Tibial nerve (tissue), 4 donors: ENCODE results near the gene TMC6.
"Not testable (repeated sequence)": the region's sequence is repeated elsewhere in the genome, so short reads cannot be mapped to it uniquely, and the experiment has no call there.

Experiments used
- CTCF ChIP-seq, 5 experiments: fragments of 200-600 bp in 3 of 5; fragments of 450-650 bp in 2 of 5; sonication (generic) in 3 of 5; IDR thresholded peaks; one replicate each; pipeline ENCODE4 v1.5.1; 2016 to 2019; ENCODE audit warnings: antibody characterized with exemption in 5 of 5, mild to moderate bottlenecking in 3 of 5, moderate library complexity in 2 of 5
- EP300 ChIP-seq, 2 donors: sonication (generic); formaldehyde crosslinking; IDR thresholded peaks; one replicate each; pipeline ENCODE4 v1.6.1; 2017; ENCODE audit warnings: antibody characterized with exemption in 2 of 2, mild to moderate bottlenecking in 1 of 2
- POLR2A ChIP-seq, 2 donors: fragments of 450-650 bp; IDR thresholded peaks; one replicate each; pipeline ENCODE4 v1.6.1; 2017; ENCODE audit warnings: antibody characterized with exemption in 2 of 2, mild to moderate bottlenecking in 2 of 2, moderate library complexity in 2 of 2

GRCh38 chr17:78082355-78082872, 46.1 kb downstream of the TMC6 start:
- not testable (repeated sequence) for TF ChIP-seq EP300, POLR2A, CTCF (IDR thresholded peaks at IDR 0.05)
